NCI-H446 (cell line): ENCODE results near the gene HADH.
"Not testable (repeated sequence)": the region's sequence is repeated elsewhere in the genome, so short reads cannot be mapped to it uniquely, and the experiment has no call there.

Experiments used
- DNase-seq, 2 experiments: peaks; one replicate each; lab custom pipeline; 2025; lab: John Stamatoyannopoulos, UW

HADH gene

DNA sequence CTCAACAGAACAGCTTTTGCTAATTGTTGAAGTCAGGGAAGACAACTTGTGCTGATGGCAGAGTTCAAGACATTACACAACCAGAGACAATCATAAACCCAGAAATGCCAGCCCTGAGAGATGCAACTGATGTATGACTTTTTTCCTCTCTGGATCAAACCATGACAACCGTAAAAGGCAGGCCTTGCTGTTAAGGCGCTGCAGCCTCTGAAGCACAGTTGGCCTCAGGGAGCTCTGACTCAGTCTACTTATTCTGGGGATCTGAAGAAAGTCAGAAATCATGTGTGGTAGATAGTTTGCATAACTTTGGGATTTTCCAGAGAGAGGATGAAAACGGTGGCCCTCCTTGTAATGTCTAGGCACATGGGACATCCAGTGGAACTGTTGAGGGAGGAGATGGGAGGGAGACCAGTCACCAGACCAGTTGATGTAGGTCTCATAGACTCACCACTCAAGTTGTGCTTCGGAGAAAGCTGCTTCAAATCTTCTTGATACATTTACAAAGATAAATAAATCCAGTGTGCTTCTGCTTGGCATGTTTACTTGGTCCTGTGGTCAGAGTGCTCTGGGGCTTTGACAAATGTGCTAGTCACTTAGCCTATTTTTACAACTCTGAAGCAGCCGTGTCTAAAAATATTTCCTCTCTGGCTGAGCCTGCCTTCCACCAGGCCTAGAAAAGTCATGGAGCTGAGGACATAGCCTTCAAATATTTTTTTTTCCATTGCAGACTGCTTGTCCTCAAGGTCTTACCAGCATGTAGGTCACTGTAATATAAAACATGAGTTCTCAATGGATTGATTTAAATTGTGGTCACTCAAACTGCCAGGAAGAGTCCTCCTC lies 7.5 kb downstream of the HADH start:
- DNase-seq = no peak

DNA sequence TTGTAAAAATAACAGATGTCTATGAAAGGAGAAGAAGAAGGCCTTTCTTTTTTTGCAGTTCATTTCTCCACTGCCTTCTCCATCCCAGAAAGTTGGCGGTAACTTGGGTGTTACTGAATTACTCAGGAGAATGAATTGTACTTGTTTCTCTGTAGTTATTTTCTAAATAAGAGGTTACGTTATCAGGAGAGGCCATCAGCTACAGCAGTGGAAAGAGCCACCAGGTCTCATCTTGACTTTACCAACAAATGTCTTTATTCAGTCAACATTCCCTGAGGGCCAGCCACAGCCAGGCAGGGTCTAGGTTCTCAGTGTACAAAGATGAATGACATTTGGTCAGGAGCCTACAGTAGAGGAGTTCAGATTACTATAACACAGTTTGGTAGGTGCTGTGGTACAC lies 8.1 kb downstream of the HADH start:
- no peak for DNase-seq

GRCh38 chr4:107999932-108000539 lies 10.3 kb downstream of the HADH start:
- DNase-seq = no peak

GRCh38 chr4:108001540-108002135 lies 11.9 kb downstream of the HADH start:
- no peak for DNase-seq

DNA sequence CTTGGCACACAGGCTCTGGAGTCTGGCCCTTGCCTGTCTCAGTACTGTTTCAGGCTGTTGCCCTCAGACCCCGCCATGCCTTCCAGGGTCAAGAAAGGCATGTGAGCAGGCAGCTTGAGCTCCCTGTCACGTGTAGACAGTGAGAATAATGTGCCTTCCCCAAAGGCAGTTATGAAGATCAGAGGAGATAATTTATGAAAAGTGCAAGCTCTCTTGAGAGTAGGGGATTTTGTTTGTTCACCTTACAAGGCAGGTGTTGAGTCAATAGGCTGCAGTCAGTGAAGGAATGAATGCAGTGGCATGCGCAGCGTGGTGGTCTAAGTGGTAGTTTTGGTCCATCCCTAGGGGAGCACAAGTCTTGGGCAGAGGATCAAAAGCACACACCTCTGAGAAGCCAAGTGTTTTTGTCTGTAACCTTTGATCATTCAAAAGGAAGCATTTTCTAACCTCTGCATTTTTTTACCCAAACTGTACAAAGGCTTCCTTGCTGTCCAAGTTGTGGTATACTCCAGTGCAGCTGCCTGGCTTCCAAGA lies 14.4 kb downstream of the HADH start:
- DNase-seq = no peak

DNA sequence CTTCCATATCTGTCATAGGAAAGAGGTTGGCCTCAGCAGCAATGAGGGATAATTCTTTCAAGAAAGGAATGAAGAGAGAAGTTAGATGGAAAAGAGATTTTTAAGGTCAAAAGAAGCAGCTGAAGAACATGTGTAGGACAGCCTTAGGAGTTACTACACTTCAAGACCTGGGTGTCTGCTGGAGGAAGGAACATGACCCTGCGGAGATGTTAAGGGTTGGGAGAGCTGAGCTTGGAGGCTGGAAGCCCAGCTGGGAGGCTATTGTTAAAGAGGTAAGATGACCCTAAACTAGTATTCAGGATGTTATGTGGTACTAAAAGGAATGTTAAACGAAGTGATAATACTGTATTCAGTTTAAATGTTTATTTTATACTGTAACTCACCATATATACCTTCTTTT lies 15.0 kb downstream of the HADH start:
- no peak for DNase-seq

GRCh38 chr4:108005807-108006206 lies 16.1 kb downstream of the HADH start:
- no peak for DNase-seq

DNA sequence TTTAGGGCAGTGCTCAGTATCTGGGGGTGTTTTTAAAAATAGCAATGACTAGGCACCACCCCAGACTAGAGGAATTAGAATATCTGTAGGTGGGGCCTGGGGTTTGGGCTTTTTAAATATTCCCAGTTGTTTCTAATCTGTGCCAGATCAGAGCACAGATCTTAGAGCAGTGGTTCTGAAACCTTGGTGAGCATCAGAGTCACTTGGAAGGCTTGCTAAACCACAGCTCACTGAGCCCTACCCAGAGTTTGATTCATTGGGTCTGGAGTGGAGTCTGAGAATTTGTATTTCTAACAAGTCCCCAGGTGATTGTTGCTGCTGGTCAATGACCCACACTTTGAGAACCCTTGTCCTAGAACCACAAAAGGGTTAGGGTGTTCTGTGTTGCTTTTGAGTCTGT lies 16.7 kb downstream of the HADH start:
- no peak for DNase-seq

DNA sequence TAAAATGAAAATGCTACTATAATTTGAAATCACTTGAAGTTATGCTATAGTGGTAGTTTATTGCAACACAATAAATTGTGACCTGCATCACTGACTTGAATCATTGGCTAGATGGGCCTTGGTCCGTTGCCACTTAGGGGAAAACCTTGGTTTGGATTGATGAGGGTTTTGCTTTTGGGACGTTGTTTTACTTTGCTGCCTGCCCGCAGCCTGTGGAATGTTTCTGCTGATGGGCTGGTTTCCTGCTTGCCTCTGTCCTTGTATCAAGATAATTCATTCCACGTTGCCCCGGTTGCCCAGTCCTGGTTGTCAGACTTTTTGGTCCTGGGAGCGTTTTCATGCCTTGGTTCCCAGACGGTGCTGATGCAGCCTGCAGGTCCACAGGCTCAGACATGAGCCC lies 18.3 kb downstream of the HADH start:
- DNase-seq = no peak

DNA sequence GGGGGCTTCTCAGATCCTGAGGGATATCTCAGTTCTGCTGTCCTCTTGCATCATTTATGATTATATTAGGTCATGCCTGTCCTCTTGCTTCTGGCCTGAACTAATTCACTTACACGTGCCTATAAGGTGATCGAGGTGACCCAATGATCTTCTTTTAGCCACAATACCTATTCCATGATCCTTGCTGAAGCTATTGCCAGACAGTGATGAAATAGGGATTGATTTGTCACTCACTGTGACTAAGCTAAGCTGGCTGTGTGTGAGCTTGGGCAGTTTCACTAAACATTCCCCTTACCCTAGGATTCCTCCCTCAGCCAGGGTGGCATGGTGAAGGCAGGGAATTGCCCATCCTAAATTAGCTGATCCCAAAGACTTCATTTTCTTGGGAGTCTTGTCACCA lies 19.0 kb downstream of the HADH start:
- no peak for DNase-seq

DNA sequence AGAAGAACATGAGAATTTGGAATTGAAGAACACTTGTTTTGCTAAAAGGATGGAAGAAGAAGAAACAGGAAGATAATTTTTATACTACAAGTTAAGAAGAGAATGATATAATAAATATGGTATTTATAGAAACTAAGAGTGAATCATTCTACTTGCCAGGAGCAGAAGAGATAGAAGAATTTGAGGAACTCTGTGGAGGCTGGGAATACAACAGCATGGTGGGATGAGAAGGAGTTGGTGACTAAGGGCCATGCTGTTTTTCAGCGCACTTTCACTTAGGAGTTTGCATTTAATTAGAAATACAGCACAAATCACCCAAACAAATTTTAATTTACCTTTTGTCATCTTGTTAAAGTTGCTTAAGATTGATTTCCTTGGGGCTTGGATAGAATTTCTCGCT lies 20.5 kb downstream of the HADH start:
- no peak for DNase-seq

- DNase-seq = not testable (repeated sequence)
These were observed 22.7 kb downstream of the HADH start for GRCh38 chr4:108012382-108012781.

GRCh38 chr4:108013327-108013726 lies 23.6 kb downstream of the HADH start:
- DNase-seq = no peak

- DNase-seq = no peak
These were observed 24.3 kb downstream of the HADH start for GRCh38 chr4:108013955-108014354.

GRCh38 chr4:108018040-108018883 lies 28.6 kb downstream of the HADH start:
- peak; percentile 48 to 72 for DNase-seq

GRCh38 chr4:108018884-108019187 lies 29.1 kb downstream of the HADH start:
- DNase-seq = no peak

DNA sequence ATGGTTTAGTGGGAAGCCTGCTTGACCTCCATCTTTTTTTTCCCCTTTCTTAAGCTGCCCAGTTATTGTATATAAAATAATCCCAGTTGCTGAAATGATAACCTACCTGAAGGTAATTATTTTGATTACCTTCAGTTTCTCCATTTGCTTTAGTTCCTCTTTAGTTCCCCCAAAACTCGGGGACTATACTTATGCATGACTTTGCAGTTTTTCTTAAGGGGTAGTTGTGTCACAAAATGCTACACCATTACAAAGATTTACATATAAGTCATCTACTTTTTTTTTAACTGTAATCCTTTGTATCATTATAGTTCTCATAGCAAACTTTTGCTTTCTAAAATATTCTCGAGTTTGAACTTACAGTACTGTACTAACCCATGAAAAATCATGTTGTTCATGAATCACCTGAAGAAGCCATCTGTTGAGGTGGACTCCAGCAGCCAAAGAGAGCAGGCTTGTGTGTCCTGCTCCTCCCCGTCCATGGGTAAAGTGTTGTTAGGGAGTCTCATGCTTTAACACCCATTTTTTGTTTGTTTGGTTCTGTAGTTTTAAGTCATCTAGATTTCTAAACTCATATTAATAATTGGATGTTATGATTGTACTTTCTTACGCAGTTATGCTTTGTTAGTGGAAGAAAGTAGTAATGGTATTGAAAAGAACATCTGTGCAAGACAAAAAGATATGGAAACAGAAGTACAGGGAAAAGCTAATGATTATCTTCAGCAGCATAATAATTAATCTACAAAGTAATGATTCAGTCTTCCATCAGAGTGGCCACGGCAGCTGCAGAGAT lies 34.6 kb downstream of the HADH start:
- no peak for DNase-seq

GRCh38 chr4:108024878-108025165 lies 35.1 kb downstream of the HADH start:
- no peak for DNase-seq

DNA sequence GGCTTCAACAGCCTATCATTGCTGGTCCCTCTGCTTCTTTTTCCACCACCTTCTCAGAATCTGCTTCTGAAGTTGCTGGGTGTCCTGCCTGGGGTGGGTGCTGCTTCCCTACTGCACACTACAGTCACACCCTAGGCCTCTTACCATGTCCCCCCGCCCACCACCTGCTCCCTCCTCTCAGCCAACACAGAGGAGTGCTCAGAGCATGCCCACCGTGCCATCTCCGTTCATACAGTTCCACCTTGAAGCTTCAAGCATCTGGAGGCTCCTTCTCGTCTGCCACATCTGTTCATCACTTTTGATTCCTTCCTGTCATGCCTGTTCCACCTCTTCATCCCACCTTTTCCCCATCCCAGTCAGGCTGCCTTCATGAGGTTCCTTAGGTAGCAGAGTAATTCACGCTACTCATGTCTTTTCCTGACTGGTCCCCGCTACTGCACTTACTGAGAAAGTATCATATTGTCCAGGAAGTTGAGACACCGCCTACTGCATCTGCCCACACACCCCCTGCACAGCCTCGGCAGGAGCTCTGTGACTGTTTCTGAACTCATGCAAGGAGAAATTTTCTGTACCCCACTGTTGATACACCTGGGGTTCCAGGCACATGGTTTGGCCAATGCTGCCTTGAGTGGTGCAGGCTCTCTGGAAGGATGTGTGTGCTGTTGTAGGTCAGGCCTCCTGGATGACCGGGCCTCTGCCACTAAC lies 39.5 kb downstream of the HADH start:
- no peak for DNase-seq

GRCh38 chr4:108029731-108030130 lies 40.0 kb downstream of the HADH start:
- DNase-seq = no peak

DNA sequence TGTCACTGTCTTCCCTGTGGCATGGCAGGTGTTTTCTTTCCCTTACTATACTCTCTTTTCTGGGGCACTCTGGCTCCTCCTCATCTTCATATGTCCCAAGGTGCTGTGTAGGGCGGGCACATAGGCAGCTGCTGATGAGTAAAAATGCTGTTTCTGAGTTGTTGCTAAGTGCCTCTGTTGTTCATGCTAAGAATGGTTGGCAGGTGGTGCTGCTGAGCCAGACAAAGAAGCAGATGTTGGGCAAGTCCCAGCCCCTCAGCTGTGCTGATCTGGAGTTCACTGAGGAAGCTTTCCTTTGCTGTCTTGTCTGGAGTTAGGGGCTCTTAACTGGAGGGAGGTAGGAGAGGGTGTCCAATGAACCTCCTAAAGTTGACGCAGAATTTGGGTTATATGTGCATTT lies 40.6 kb downstream of the HADH start:
- peak in 1 of 2 experiments; percentile 22 for DNase-seq
